GM12892 (cell line): ENCODE measurements around the gene ADIG.

ENCODE experiments used
- POLR2A ChIP-seq: IDR thresholded peaks from 2 replicates; pipeline ENCODE4 v1.6.1; 2011; ENCODE audit warnings: low read depth, low read length, control low read depth
- POLR2AphosphoS5 ChIP-seq: IDR thresholded peaks from 2 replicates; pipeline ENCODE4 v1.6.1; 2011; ENCODE audit warnings: low read depth, low read length, control low read depth

- no peak for TF ChIP-seq POLR2AphosphoS5
- no peak for TF ChIP-seq POLR2A
These were observed 5.2 kb downstream of the ADIG start for GRCh38 chr20:38586181-38586525.
